HG03280 (cell line): ENCODE data around the gene GRK4.

ENCODE experiments used
- ATAC-seq: cut with Tn5 transposase; IDR thresholded peaks from one replicate; pipeline ENCODE4 v1.9.1; 2021; ENCODE audit warnings: mild to moderate bottlenecking, moderate library complexity; ENCODE audit not compliant: unreplicated experiment

GRK4 gene

GRCh38 chr4:3067473-3068001 lies 104.2 kb downstream of the GRK4 start:
- no peak for ATAC-seq

GRCh38 chr4:3069661-3070199 lies 106.4 kb downstream of the GRK4 start:
- ATAC-seq, result no peak

GRCh38 chr4:3070709-3071500 lies 107.5 kb downstream of the GRK4 start:
- ATAC-seq, result no peak

GRCh38 chr4:3071811-3072210 lies 108.4 kb downstream of the GRK4 start:
- no peak for ATAC-seq

GRCh38 chr4:3073158-3074077 lies 110.0 kb downstream of the GRK4 start:
- ATAC-seq, result peak; percentile 28

GRCh38 chr4:3074078-3074845 lies 110.9 kb downstream of the GRK4 start, which contains the start of the genes HTT and HTT-AS:
Gene HTT, plus strand, starts transcription at chr4:3074681. Its CDS starts 145 bp downstream, at chr4:3074826.
Gene HTT-AS, minus strand, starts transcription at chr4:3074538.
- peak; percentile 82 for ATAC-seq

- ATAC-seq, result peak; percentile 12
Observed at GRCh38 chr4:3074846-3075651, 111.7 kb downstream of the GRK4 start.

- no peak for ATAC-seq
Observed at GRCh38 chr4:3075652-3075981, 112.2 kb downstream of the GRK4 start.

GRCh38 chr4:3077796-3078195 lies 114.4 kb downstream of the GRK4 start:
- peak; percentile 19 for ATAC-seq

GRCh38 chr4:3079694-3080123 lies 116.3 kb downstream of the GRK4 start:
- ATAC-seq, result no peak

- ATAC-seq, result no peak
Observed at GRCh38 chr4:3082925-3083515, 119.6 kb downstream of the GRK4 start.

GRCh38 chr4:3083732-3084131 lies 120.4 kb downstream of the GRK4 start:
- ATAC-seq, result no peak

- ATAC-seq, result no peak
Observed at GRCh38 chr4:3085948-3086670, 122.7 kb downstream of the GRK4 start.

- no peak for ATAC-seq
Observed at GRCh38 chr4:3087115-3087797, 123.9 kb downstream of the GRK4 start.
